Measurements from ENCODE around the gene PEX10.

Gene PEX10

GRCh38 chr1:2427051-2427450 lies 14.7 kb upstream of the PEX10 start:
- no peak for TF ChIP-seq CTCF (IDR thresholded peaks at IDR 0.05; ENCODE audit: insufficient read depth, low read depth, low read length, missing control alignments)
- DNase-seq (ENCODE audit: low read depth), result no peak
- no peak overlapping the region for H3K4me3 ChIP-seq (ENCODE audit: low read depth, low read length)

GRCh38 chr1:2426540-2426939 lies 14.2 kb upstream of the PEX10 start:
- TF ChIP-seq CTCF (IDR thresholded peaks at IDR 0.05; ENCODE audit: insufficient read depth, low read depth, low read length, missing control alignments), result no peak
- H3K4me3 ChIP-seq (ENCODE audit: low read depth, low read length), result no peak overlapping the region
- no peak for DNase-seq (ENCODE audit: low read depth)

- no peak for DNase-seq (ENCODE audit: low read depth)
- H3K4me3 ChIP-seq (ENCODE audit: low read depth, low read length), result no peak overlapping the region
- no peak for TF ChIP-seq CTCF (IDR thresholded peaks at IDR 0.05; ENCODE audit: insufficient read depth, low read depth, low read length, missing control alignments)
Observed at GRCh38 chr1:2425892-2426291, 13.5 kb upstream of the PEX10 start.

- H3K4me3 ChIP-seq (ENCODE audit: low read depth, low read length), result no peak overlapping the region
- no peak for TF ChIP-seq CTCF (IDR thresholded peaks at IDR 0.05; ENCODE audit: insufficient read depth, low read depth, low read length, missing control alignments)
- no peak for DNase-seq (ENCODE audit: low read depth)
Observed at GRCh38 chr1:2422523-2422922, 10.2 kb upstream of the PEX10 start.

- DNase-seq (ENCODE audit: low read depth), result no peak
- TF ChIP-seq CTCF (IDR thresholded peaks at IDR 0.05; ENCODE audit: insufficient read depth, low read depth, low read length, missing control alignments), result no peak
- H3K4me3 ChIP-seq (ENCODE audit: low read depth, low read length), result no peak overlapping the region
Observed at GRCh38 chr1:2419416-2419815, 7.1 kb upstream of the PEX10 start.

- DNase-seq (ENCODE audit: low read depth), result no peak
- TF ChIP-seq CTCF (IDR thresholded peaks at IDR 0.05; ENCODE audit: insufficient read depth, low read depth, low read length, missing control alignments), result no peak
Observed at GRCh38 chr1:2418791-2419320, 6.5 kb upstream of the PEX10 start.

GRCh38 chr1:2417833-2418225 lies 5.5 kb upstream of the PEX10 start:
- DNase-seq (ENCODE audit: low read depth), result no peak
- no peak overlapping the region for H3K4me3 ChIP-seq (ENCODE audit: low read depth, low read length)
- no peak for TF ChIP-seq CTCF (IDR thresholded peaks at IDR 0.05; ENCODE audit: insufficient read depth, low read depth, low read length, missing control alignments)

More at GRCh38 chr1:2418791-2419320, 6.5 kb upstream of the PEX10 start:
- no peak overlapping the region for H3K4me3 ChIP-seq (ENCODE audit: low read depth, low read length)

Data from GM12865 (cell line).